NCI-H2081 treated with DMSO at 0.1 percent for 48 hours (cell line): ENCODE data around the gene BAZ2B.
"Not testable (repeated sequence)": the region's sequence is repeated elsewhere in the genome, so short reads cannot be mapped to it uniquely, and the experiment has no call there.

Experiments used
- DNase-seq: peaks from one replicate; lab custom pipeline; 2025; lab: John Stamatoyannopoulos, UW

The BAZ2B gene

DNA sequence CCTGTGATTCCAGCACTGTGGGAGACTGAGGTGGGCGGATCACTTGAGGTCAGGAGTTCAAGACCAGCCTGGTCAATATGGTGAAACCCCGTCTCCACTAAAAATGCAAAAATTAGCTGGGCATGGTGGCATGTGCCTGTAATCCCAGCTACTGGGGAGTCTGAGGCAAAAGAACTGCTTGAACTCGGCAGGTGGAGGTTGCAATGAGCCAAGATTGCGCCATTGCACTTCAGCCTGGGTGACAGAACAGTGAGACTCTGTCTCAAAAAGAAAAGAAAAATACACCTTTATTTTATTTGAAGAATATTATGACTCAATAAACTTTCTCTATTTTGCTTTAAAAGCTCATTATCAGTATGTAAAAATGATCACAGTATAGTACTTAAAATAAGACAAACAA is 81.1 kb downstream of the BAZ2B start:
- DNase-seq = not testable (repeated sequence)

DNA sequence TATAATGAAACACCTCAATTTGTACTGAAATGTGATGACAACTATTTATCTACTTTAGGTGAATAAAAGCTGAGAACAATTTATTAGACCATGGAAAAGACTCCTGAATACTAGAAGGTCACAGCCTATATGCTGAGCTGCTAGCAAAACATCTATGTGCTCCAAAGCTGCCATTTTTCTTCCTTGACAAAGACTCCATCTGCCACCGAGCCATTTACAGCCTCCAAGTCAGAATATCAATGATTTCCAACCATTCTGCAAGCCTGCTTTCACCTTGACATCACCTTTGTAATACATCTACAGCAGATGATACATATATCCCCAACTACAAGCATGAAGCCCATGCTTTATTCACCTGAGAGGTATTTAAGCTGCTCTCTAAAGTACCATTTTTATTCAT is 84.9 kb downstream of the BAZ2B start:
- DNase-seq = no peak

DNA sequence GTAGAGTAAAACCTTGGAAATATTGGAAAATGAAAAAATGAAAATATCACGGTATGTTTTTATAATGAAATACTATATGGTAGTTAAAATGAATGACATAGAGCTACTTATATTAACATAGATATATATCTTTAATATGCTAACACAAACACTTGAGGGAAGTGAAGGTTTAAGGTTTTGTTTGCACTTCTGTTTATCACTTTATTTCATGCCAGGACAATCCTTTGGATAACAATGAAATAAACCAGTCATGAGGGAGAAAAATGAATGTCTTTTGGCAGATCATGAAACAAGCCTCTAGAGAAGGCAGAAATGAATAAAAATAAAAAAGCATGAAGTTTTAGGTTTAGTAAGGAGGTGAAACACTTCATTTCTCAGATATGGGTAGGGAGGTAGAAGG is 89.9 kb downstream of the BAZ2B start:
- no peak for DNase-seq

DNA sequence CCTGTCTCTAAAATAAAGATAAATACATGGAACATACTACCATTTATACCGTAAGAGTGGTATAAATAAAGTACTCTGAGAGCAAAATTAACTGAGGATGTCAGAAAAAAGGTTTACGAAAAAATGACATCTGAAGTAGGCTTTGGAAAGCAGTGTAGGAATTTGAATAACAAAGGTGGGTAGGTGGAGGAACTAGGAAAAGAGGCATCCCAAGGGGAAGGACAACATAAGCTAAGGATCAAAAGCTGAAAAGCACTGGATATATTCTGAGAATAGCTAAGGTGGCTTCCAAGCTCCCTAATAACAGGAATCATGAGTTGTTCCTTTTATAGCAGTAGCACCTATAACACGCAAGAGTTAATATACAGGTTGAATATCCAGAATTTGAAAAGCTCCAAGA is 91.3 kb downstream of the BAZ2B start:
- no peak for DNase-seq

DNA sequence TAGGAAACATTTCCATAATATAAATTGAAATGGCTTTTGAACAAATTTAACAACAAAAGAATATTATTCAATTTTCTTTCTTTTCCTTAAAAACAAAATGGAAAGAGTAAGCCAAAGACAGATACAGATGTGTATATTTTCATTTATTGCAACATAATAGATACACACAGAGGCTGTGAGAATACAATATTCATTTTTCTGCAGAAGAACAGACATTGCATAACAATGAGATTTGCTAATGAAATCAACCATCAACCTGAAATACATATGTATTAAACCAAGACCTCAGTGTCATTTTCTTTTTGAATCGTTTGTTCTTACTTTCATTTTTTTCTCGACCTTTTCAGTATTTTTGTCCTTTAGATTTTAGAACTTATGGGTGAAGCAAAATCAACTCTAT is 95.1 kb downstream of the BAZ2B start:
- DNase-seq = no peak

DNA sequence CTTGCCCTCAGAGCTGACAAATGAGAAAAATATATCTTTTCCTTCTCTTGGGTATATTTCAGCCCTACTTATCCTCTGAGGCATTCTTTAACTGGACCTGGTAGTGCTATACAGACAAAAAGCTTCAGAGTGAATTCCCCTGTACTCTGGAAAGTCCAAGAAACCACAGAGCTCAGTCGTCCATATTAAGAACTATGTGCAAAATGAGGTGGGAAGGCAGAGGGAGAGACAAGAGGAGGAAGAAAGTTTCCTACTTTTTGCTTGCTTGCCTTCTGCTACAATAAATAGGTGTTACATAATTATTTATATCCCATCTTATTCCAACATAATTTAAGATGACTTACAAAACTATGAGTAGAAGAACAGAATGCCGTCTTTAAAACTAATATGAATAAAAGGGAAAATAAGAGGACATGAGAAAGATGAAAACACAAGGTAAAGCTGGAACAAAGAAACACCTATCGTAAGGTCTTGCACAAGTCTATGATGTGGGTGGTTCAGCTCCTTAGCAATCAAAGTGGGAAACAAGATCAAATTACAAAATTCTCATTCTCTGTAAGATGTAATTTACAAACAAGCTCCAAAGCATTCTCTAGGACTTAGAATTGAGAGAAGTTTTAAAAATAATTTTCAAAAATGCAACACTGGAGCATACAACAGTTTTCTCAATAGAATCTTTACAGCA is 97.9 kb downstream of the BAZ2B start:
- no peak for DNase-seq

DNA sequence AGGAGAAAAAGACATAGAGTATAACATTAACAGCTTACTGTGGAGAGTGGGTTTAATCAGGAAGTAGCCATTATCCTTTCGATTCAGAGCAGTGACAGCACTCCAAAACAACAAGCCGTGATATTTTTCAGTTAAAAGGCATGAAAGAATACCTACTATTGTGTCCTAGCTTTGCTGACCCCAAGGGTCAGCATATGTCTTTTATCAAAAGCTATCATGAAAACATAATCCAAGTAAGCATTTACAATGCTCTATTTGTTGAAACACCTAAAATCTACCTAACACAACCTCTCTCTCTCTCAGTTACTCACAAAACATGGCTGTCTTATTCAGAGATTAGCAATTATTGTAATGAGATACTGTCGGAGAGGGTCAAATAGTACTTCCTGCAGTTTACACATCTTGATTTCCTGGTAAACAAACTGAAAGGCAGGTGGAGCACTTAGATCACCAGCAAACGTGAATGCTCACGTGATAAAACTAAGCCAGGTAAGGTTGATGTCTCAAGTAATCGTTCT is 100.0 kb downstream of the BAZ2B start:
- DNase-seq = peak; percentile 96

DNA sequence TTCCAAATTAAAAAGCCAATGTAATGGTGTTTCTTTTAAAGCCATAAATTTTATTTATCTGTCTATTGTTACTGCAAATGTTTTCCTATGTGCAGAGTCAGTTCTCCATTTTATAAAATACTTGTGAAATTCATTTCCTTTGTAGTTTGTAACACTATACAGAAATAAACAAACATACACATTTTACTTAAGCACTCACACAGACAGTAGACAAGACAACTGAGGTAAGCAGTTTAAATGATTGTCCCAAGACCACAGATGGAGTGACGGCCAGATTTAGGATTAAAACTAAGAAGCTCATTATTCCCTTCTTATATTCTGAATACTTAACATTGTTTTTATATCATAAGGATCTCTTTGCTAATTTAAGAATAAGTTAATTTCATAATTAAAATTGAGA is 100.9 kb downstream of the BAZ2B start:
- no peak for DNase-seq

DNA sequence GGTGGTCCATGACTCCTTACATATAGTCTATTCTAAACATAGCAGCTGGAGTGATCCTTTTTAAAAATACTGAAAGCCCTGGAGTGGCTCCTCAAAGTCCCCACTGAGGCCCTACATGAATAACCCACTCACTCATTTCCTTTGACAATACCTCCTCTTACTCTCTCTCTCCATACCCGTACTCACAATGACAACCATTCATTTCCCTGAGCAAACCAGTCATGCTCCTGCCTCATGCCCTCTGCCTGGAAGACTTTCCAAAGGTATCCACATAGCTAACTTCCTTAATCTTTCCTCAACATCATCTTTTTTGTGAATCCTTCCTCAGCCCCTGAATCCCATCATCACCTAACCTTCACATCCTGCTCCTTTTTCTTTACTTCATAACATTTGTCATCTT is 102.6 kb downstream of the BAZ2B start:
- DNase-seq = no peak

DNA sequence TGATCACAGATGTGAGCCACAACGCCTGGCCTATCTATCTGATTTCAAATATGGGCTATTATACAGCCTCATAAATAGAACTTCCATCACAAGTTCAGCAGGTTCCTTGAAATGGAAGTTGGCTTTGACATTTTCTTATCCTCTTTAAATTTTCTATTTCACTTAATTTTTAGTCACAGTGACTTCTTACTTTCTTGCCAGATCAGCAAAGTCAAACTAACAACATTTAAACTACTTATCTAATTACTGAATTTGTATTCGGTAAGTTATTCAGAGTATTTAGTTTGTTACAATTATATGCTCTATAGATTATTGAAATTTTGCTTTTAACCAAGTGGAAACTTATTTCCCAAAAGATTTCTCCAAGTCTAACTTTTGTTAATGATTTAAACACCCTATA is 108.2 kb downstream of the BAZ2B start:
- no peak for DNase-seq

DNA sequence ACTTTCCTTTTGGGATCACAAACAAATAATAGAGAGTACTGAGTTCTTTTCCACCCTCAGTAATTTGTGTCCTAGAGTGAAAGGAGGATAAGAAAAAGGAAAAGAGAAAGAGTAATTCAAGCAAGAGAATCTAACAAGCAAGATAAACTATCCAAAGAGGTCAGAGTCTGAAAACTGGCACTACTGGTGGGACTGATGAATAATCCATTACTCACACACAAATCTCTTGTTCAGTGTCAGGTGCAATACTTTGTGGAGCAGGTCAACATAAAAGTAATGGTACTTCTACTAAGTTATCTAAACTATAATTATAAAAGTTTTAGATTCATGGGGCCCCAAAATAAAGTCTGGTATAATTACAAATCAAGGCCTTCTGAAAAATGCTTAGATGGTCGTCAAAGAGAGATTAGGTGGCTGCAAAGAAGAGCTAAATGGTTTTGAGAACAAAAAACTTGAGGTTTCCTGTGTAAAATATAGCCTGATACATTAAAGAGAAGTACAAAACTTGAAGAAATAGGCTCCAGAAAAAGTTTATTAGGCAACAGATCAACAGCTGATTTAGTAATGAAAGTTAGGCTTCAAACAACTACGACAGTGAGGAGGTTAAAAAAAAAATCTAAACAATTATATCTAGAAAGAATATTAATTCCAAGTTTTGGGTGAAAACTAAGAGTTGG is 109.4 kb downstream of the BAZ2B start:
- no peak for DNase-seq

DNA sequence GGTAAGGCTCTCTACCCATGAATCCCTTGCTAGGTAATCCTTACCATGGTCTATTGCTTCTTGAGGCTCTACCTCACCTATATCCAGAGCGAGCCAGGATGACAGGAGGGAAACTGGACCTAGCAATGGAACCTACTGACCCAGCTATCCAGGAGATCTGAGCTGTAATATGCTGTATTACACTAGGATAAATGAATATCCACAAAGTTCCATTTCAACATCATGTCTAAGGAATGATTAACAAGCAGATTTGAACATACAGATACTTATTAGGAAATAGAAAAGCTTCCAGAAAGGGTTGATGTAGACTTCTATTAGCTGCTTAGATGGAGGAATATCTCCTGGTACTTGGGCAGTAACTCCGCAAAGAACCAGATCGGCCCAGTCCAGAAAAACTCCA is 110.1 kb downstream of the BAZ2B start:
- DNase-seq = no peak

DNA sequence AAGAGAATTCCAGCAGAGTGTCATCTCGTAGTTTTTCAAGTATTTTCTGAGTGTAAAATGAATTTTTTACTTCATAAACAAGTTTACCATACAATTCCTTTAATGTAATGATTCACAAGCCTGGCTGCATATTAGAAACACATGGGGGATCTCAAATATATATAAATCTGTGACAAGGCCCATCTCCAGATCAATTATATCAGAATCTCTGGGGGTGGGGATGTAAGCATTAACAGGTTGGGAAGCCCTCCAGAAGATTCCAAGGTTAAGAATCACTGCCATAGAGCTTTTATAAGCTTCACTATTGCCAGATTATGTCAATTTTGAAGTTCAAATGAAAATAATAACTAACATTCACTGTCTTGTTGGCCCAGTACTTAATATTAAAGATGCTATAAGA is 111.2 kb downstream of the BAZ2B start:
- DNase-seq = no peak

DNA sequence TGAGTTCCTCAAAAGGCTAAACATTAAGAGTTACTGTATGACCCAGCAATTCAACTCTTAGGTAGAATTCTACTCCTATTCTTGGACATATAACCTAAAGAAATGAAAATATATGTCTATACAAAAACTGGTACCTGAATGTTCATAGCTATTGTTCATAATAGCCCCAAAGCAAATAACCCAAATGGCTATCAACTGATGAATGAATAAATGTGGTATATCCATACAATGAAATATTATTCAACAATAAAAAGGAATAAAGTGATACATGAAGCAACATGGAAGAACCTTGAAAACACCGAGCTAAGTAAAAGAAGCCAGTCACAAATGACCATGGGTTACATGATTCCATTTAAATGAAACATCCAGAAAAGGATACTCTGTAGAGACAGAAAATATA is 114.6 kb downstream of the BAZ2B start:
- no peak for DNase-seq

DNA sequence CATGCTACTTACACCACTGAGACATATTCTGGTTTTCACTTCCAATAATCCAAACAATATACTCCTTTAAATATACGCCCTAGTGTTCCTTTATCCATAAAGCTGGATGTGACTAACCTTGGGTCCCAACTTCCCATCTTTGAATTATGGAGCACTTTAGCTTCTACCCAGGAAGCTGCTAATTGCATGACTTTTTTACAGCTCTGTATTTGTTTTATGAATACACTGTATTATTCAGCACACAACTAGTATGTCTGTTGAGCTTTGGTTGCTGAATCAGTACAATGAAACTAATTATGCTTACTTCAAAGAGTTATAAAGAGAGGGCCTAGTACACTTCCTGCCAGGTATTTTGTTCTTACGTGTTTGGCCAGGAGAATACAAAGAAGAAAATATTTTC is 118.5 kb downstream of the BAZ2B start:
- no peak for DNase-seq

DNA sequence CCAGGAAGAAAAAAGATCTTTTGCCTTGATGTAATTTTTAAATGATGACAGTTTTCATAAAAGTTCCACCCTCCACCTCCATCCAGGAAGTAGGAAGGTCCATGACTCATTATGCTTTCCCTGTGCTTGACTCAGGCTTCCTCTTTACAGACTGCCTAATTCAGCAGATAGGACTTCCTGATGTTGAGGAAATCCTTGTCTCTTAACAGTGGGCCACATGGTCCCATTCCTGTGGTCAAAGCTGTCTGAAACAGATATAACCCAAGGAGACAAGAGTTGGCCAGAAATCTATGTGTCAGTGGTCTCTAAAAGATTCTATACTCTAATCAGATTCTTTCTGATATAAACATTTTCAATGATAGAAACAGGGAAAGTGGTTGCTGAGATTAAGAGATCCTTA is 119.1 kb downstream of the BAZ2B start:
- DNase-seq = no peak

DNA sequence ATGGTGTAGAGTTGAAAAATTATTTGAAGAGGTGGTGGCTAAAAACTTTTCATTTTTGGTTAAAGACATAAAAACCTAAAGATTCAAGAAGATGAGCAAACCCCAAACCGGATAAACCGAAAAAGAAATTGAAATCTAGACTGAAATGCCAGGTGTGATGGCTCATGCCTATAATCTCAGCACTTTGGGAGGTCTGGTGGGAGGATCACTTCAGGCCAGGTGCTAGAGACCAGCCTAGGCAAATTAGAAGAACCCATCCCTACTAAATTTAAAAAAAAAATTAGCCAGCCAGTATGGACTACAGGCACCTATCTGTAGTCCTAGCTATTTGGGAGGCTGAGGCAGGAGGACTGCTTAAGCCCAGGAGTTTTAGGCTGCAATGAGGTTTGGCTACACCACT is 126.9 kb downstream of the BAZ2B start:
- no peak for DNase-seq

DNA sequence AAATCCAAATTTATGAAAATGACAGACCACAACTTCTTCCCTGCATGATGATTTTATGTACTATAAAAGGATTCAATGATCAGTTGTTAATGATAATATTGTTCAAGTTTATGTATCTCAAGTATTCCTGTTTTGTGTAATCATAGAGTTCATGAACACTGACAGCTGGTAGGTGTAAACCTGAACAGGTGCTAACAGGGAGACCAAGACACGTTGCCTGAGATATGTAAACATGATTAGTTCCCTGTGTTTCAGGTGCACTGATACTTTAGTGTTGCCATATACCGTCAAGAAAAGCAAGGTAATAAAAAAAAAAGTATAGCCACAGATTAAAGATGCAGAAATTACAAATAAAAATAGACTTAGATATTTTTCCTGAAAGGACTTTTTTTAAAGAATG is 131.8 kb downstream of the BAZ2B start:
- DNase-seq = peak; percentile 78

DNA sequence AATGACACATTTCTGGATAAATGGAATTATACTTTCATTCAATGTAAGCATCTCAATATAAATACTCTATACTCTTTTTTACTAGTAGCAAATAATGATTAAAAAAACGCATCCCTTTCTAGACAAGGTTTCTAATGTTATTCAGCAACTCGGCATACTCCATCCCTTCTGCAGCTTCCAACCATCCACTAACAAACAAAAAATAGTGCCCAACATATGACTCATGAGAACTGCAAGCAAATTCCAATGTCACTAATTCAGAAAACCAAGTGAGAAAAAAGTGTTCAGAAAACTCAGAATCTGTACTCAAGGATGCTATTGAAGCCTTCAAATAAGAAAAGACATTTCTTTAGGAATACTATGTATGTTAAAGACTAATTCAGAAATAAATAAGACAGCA is 140.0 kb downstream of the BAZ2B start:
- DNase-seq = no peak

DNA sequence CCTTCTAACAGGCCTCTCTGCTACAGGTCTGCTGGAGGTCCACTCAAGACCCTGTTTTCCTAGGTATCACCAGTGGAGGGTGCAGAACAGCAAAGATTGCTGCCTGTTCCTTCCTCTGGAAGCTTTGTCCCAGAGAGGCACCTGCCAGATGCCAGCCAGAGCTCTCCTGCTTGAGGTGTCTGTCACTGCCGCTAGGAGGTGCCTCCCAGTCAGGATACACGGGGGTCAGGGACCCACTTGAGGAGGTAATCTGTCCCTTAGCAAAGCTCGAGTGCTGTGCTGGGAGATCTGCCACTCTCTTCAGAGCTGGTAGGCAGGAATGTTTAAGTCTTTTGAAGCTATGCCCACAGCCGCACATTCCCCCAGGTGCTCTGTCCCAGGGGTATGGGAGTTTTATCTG is 140.6 kb downstream of the BAZ2B start:
- DNase-seq = no peak

DNA sequence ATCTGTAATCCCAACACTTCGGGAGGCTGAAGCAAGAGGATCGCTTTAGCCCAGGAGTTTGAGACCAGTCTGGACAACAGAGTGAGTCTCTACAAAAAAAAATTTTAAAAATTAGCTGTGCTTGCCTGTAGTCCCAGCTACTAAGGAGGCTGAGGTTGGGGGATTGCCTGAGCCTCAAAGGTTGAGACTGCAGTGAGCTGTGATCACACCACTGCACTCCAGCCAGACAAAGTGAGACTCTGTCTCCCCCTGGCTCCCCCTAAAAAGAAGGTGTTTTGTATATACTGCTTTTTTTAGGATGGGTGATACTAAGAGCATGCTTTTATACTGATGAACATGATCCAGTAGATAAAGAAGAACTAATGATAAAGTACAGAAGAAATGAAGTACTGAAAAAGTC is 145.0 kb downstream of the BAZ2B start:
- DNase-seq = no peak

DNA sequence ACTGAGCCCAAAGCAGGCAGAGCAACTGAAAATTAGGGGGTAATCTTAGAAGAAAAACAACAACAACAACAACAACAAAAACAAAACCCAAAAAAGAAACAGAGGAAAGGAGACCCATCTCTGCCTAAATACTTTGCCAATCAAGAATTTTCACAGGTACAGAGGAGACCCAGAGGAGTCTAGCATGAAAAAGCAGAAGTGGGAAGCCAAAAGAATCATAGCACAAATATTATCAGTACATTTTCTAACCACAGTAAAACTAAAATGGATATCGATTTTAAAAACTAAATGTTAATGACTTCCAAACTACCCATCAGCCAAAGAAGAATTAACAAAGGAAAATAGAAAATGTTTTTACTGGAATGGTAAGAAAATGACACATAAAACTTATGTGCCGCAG is 148.1 kb downstream of the BAZ2B start:
- DNase-seq = no peak

DNA sequence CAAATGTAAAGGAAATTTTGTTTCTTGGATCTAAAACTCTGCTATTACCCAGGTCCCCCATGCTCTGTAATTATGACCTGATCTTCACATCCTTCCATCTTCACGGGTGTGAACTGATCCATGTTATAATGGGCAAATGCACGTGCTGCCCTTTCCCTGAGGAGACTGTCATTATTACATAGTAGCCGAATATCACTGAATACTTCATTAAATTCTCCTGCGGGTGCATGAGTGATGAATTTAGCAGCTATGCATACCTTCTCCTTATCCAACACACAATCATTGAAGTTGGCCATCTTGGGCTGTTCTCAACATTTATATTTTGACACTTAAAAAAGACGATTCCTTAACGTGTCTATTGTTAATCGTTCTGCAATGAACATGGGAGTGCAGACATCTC is 153.4 kb downstream of the BAZ2B start:
- DNase-seq = no peak

DNA sequence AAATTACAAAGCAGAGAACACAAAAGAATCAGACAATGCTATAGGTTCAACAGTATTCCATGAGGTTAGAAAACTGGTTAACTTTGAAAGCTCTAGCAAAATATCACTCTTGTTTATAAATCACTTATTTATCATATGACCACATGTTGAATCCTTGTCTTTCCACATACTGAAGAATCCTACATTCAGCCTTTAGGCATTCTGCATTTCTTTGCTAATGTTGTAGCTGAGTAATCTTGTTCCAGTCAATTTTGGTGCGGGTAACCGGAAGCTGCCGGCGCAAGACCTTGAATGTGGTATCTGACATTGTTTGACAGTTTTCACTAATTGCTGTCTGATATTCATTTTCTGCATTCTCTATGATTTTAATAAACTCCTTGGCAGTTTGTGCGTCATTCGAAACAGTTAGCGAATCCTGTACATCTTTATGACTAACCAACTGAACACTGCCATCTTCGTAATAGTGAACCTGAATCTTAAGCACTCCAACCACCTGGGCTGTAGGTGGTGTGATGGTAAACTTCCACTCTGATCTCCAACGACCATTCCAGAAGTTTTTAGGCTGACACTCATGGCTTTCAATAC is 154.1 kb downstream of the BAZ2B start:
- no peak for DNase-seq
